GM12865 (cell line): Measurements from ENCODE around the gene BPIFB1.

Experiments used
- DNase-seq: peaks from one replicate; pipeline ENCODE4 v3.0.0; 2010; ENCODE audit warnings: low read depth
- H3K4me3 ChIP-seq: 2 replicates; pipeline ENCODE4 v1.5.1; 2011; ENCODE audit warnings: mild to moderate bottlenecking, low read depth, low read length, control low read depth
- CTCF ChIP-seq: IDR thresholded peaks from 2 replicates; pipeline ENCODE4 v1.5.1; 2011; ENCODE audit warnings: low read length, control low read depth, low read depth, inconsistent platforms; ENCODE audit not compliant: insufficient read depth; ENCODE audit errors: missing control alignments

BPIFB1 gene

DNA sequence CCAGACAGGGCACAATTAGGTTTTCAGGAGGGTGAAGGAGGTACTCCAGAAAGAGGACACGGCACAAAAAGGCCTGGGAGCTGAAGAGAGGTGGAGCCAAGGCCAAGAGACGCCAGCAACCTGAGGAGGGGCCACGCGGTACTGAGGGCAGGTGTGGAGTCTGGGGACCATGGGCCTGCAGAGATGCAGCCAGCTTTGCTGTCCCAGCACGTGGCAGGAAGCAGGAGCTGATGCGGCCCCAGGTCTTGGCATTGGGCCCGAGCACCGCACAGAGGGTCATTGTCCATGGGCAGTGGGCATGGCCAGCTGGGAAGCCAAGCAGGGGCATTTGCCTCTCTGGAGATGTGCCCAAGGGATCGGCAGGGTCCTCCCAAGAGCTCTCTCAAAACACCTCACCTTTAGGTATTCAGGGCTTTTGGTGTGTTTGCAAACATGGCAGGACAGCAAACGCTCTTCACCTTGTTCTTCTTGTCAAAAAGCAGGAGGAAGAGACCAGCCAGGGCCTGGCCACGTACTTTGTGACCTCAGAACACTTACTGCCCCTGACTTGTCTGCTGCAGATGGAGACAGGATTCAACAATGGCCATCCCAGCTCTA is 1.4 kb upstream of the BPIFB1 start:
- H3K4me3 ChIP-seq = no peak overlapping the region
- no peak for TF ChIP-seq CTCF
- no peak for DNase-seq

DNA sequence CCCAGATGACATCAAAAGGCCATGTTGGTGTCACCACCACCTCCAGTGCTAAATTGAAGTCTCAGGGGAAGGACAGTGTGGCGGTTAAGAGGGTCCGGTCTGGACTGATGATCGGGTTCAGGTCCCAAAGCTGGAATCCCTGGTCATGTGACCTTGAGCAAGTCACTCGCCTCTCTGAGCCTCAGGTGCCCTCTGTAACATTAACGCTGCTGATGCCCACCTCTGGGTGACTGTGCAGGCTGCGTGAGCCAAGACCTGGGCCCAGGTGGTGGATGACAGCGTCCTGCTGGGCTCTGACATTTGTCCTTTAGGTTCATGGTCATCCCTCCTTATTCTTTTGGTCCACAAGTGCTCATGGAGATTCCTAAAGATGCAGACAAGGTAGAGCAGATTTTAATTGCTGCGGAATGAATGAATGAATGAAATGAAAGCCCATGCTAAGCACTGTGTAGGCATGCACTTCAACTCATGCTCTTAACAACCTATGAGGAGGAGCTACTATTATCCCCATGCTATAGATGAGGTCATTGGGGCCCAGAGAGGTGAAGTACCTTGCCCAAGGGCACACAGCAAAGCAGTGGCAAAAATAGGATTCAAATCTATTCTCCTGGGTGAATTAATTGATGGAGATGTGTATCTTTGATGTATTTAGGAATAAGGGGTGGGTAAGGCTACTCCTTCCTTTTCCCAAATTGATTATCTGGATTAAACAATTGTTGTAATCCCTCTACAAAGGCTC is 649 bp upstream of the BPIFB1 start:
- no peak for DNase-seq
- no peak overlapping the region for H3K4me3 ChIP-seq
- TF ChIP-seq CTCF = no peak

DNA sequence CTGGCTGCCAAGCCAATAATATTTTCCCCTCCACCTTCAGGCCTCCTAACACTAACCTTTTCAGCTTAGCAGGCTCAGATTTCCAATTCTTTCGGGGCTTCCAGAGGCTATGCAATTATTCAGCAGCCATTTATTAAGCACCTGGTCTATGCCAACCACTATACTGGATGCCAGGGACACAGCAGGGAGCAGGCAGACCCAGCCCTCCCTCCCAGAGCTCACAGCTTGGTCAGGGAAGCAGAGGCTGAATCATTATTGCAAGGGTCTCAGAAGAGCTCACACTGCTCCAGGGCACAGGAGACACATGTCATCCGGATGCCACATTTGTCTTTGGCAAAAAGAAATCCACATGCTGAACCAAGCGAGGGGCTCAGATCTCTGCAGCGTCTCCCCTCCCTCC is 1.3 kb downstream of the BPIFB1 start:
- H3K4me3 ChIP-seq = no peak overlapping the region
- DNase-seq = no peak
- TF ChIP-seq CTCF = no peak

DNA sequence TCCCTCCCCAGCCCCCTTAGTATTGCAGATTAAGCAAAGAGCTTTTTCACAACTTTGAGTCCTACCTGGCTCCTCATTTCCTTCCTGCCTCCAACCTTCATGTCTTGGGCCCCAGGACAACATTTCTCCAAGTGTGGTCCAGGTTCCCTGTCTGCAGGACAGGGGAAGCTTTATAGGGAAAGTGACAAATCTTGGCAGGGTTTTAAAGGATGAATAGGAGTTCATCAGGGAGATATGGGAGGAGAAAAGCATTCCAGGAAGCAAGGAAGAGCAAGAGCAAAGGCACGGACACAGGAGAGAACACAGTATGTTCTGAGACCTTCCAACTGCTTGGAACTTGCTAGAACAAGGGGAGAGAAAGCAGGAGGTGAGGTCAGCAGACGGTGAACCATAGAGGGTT is 1.9 kb downstream of the BPIFB1 start:
- no peak for DNase-seq
- TF ChIP-seq CTCF = no peak
- H3K4me3 ChIP-seq = no peak overlapping the region

DNA sequence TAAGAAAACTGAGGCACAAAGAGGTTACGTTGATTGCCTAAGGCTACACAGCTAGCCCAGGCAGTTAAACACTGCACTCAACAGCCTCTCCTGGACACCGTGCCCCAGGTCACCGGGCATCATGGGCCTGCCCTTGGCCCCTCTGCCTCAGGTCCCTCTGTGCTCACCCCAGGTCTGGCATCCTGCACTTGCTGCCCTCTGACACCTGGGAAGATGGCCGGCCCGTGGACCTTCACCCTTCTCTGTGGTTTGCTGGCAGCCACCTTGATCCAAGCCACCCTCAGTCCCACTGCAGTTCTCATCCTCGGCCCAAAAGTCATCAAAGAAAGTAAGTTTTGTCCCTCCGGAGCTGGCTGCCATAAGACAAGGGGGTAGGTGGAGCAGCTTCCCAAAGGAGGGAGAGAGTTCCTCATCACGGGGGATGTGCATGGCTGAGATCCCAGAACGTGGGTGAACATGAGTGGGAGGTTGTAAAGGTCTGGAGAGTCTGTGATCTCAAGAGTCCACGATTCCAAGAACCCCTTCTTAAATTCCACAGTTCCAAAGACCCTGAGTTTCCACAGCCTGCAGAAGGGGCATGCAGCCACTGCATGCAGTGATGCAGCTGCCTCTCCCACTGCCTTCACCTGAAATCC is 3.0 kb downstream of the BPIFB1 start:
- no peak overlapping the region for H3K4me3 ChIP-seq

DNA sequence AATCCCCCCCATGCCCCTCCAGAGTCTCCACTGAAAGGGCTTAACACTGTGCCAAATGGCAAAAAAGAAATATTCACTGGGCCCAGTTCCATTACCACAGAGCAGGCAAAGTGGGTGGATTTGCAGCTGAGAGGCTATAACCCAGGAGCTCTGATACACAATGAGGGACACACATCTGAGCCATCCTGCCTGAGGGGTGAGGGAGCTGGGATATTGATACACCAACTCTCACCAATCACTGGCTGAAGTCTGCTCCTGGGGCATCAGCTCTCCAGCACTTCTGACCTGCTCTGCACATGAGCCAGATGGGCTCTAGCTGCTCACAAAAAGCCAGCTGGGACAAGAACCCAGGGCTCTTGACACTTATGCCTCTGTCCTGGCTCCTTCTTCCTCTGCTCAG is 4.9 kb downstream of the BPIFB1 start:
- H3K4me3 ChIP-seq = no peak overlapping the region
- no peak for DNase-seq
- TF ChIP-seq CTCF = no peak

More for the DNA sequence above, 3.0 kb downstream of the BPIFB1 start:
- no peak for DNase-seq
- no peak for TF ChIP-seq CTCF
